HuH-7 (cell line): ENCODE measurements around the gene PDIA4.
"Not testable (repeated sequence)": the region's sequence is repeated elsewhere in the genome, so short reads cannot be mapped to it uniquely, and the experiment has no call there.

Experiments used
- DNase-seq: peaks from one replicate; pipeline ENCODE4 v3.0.0; 2011; ENCODE audit warnings: low spot score

Gene PDIA4, protein sequence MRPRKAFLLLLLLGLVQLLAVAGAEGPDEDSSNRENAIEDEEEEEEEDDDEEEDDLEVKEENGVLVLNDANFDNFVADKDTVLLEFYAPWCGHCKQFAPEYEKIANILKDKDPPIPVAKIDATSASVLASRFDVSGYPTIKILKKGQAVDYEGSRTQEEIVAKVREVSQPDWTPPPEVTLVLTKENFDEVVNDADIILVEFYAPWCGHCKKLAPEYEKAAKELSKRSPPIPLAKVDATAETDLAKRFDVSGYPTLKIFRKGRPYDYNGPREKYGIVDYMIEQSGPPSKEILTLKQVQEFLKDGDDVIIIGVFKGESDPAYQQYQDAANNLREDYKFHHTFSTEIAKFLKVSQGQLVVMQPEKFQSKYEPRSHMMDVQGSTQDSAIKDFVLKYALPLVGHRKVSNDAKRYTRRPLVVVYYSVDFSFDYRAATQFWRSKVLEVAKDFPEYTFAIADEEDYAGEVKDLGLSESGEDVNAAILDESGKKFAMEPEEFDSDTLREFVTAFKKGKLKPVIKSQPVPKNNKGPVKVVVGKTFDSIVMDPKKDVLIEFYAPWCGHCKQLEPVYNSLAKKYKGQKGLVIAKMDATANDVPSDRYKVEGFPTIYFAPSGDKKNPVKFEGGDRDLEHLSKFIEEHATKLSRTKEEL

GRCh38 chr7:149028346-149029109, at the start of gene PDIA4:
PDIA4 (minus strand) TSS chr7:149028505; CDS start chr7:149028408, 97 bp downstream.
- DNase-seq = peak; percentile 99

DNA sequence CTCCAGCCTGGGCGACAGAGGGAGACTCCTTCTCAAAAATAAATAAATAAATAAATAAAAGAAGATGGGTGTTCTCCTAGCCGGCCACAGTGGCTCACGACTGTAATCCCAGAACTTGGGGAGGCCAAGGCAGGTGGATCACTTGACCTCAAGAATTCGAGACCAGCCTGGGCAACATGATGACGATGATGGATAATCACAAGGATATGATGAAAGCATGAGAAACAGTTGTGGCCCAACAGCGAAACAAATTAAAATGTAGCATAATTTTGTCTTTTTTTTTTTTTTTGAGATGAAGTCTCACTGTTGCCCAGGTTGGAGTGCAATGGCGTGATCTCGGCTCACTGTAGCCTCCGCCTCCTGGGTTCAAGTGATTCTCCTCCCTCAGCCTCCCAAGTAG, 49.3 kb upstream of the PDIA4 start:
- no peak for DNase-seq

DNA sequence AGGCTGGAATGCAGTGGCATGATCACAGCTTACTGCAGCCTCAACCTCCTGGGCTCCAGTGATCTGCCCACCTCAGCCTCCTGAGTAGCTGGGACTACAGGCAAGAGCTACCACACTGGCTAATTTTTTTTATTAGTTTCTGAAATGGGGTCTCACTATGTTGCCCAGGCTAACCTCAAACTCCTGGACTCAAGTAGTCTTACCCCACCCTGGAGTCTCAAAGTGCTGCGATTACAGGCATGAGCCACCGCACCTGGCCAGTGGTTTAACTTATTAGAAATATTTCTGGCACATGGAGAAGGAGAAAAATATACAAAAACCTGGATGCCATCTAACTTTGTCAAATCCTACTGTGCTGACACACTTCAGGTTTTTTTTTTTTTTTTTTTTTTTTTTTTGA, 47.0 kb upstream of the PDIA4 start:
- DNase-seq = no peak

GRCh38 chr7:149074116-149074885, 46.0 kb upstream of the PDIA4 start:
- DNase-seq = no peak

DNA sequence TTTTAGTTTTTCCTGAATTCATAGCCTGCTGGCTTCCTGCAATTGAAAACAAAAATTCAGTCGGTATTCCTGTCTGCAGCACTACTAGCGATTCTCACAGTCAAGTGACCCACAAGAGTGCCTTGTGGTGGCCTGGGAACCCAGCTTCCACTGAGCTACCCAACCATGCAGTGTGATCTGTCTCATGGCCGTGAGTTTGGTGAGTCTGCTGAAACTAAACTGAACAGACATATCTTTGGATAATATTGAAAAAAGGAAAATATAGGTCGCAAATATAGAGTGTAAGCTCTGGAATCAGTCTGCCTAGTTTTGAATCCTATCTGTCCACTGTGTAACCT, 44.1 kb upstream of the PDIA4 start:
- DNase-seq = no peak

GRCh38 chr7:149071641-149072437, 43.5 kb upstream of the PDIA4 start:
- DNase-seq = peak; percentile 39

GRCh38 chr7:149071182-149071635, 42.9 kb upstream of the PDIA4 start:
- DNase-seq = no peak

- no peak for DNase-seq
Measured at GRCh38 chr7:149070372-149071125, 42.2 kb upstream of the PDIA4 start.

GRCh38 chr7:149067869-149068268, 39.6 kb upstream of the PDIA4 start:
- no peak for DNase-seq

GRCh38 chr7:149063476-149063875, 35.2 kb upstream of the PDIA4 start:
- no peak for DNase-seq

- DNase-seq = not testable (repeated sequence)
Measured at GRCh38 chr7:149062217-149062899, 34.1 kb upstream of the PDIA4 start.

DNA sequence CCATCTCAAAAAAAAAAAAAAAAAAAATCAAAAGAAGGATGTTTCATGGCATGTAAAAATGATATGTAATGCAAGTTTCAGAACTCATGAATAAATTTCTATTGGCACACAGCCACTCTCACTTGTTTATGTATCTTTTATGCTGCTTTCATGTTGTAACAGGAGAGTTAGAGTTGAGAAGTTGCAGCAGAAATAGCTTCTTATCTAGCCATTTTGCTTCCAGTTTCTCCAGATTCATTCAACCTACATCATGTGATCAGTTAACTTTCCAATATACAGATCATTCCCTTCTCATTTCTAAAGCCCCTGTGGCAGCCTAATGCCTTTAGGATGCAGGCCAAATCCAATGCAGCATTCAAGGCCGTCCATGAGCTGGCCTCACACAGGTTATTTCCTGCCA, 31.9 kb upstream of the PDIA4 start:
- no peak for DNase-seq

DNA sequence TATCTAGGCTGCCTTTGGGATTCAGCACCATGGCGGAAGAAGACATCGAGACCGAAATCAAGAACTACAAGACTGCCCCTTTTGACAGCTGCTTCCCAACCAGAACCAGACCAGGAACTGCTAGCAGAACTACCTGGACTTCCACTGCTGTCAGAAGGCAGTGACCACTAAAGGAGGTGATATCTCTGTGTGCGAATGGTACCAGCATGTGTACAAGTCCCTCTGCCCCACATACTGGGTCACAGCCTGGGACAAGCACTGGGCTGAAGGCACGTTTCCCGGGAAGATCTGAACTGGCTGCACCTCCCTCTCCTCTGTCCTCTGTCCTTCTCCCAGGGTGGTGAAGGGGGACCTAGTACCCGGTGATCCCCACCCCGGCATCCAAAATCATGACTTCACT, 25.6 kb upstream of the PDIA4 start:
- DNase-seq = no peak

DNA sequence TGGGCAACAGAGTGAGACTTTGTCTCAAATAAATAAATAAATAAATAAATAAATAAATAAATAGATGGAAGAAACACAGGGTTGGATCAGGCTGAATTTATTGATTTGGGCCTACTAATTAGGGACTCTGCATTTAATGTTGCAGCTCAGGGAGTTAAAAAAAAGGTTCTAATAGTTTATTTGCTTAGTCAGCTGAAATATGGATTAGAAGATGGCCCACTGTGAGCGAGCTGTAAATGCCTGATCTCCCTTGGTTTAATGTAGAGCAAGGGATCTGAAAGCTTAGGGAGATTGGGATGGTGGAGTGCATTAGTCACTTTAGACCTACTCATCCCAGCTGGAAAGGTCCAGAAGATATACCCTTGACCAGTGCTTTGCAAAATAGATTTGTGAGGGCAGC, 25.1 kb upstream of the PDIA4 start:
- DNase-seq = no peak

GRCh38 chr7:149050941-149051340, 22.6 kb upstream of the PDIA4 start:
- no peak for DNase-seq

- no peak for DNase-seq
Measured at GRCh38 chr7:149048805-149049204, 20.5 kb upstream of the PDIA4 start.

DNA sequence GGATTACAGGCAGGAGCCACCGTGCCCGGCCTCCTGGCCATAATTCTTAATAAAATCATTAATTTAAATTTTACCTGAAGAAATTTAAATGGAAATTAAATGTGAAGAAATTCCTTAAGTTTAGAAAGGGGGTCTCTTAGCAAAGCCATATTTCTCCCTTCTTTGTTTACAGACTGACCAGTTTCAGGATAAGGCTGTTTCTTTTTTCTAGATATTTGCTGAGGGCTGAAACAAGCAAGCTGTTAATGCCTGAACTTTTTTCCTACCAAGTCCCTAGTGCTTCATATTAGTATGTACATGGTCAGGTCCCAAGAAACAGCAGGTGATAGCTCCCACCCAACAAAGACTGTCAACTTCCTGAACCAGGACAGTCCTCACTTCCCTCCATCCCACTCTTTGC, 18.1 kb upstream of the PDIA4 start:
- no peak for DNase-seq

GRCh38 chr7:149043936-149044335, 15.6 kb upstream of the PDIA4 start:
- no peak for DNase-seq

DNA sequence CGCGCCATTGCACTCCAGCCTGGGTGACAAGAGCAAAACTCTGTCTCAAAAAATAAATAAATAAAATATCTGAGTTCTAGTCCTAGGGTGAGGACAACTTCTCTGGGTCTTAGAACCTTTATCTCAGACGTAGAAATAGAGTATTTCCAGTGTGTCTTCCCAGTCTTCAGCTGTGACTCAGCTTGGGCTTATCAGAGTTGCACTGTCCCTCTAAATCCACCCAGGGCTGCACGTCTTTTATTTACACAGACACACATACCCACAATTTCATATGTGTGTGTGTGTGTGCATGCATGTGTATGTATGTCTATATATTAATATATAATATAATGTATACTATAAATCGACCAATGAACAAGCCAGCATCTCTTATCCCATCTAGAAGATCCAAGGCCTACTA, 13.0 kb upstream of the PDIA4 start:
- DNase-seq = no peak

- not testable (repeated sequence) for DNase-seq
Measured at GRCh38 chr7:149038641-149039040, 10.3 kb upstream of the PDIA4 start.
